Measurements from ENCODE around the gene SLC28A1. TPM values are rescaled to one million over a fixed set of nuclear protein-coding genes. Genes with fewer than 3 reads are reported as not detected.

The SLC28A1 gene
- total RNA-seq, 2 experiments from 2014 or later, result not detected

GRCh38 chr15:84861781-84862180 is 22.7 kb upstream of the SLC28A1 start:
- CTCF ChIA-PET, result interaction anchor here (1.2 to 1.3 kb wide), 2 partner anchors 16 kb away, joined by 3 to 4 read pairs; no protein-coding TSS in a partner anchor

DNA sequence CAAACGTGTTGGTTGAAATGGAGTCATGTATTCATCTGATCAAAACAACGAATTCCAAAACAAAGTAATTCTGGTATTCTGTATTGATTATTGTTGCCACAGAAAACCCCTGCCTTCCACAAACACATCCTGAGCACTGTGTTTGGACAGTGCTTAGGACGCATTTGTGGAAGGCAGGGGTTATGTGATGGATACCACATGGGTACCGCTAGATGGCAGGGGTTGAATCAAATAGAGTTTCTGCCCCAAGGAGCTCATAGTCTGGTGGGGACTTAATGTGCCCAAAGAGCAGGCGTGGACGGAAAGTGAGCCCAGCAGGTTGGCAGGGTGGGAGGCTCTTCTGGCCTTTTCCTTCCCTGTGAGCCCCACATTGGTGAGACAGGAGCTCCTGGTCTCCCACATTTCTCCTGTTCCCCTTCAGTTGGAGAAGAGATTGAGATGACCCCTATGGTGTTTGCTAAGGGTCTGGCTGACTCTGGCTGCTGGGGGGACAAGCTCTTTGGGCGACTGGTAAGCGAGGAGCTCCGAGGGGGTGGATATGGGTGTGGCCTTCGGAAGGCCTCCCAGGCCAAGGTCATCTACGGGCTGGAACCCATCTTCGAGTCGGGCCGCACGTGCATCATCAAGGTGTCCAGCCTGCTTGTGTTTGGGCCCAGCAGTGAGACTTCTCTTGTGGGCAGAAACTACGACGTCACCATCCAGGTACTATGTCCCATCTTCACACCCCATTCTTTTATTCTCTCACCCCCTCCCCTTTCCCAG is 22.1 kb upstream of the SLC28A1 start:
- no peak overlapping the region for H3K27ac Mint-ChIP-seq
- H3K36me3 Mint-ChIP-seq (ENCODE audit: low read depth), result no peaks in the 10 kb centered on the region
- intact Hi-C loops (cut with micrococcal nuclease), result no loop called here
- H3K9me3 Mint-ChIP-seq, result no peaks in the 10 kb centered on the region
- no peaks in the 10 kb centered on the region for H3K4me1 Mint-ChIP-seq (ENCODE audit: low read depth)
- DNase-seq, result no peak
- no peak for ATAC-seq
- no peak overlapping the region for H3K4me3 Mint-ChIP-seq
- CTCF ChIA-PET, result interaction anchor here (1.2 to 1.3 kb wide), 2 partner anchors 16 kb away, joined by 3 to 4 read pairs; no protein-coding TSS in a partner anchor
- TF ChIP-seq CTCF (IDR thresholded peaks at IDR 0.05), result no peak
- H3K27me3 Mint-ChIP-seq, result no peaks in the 10 kb centered on the region
- POLR2A ChIA-PET, result no interaction called here

More at GRCh38 chr15:84861781-84862180, 22.7 kb upstream of the SLC28A1 start:
- no peak for TF ChIP-seq CTCF (IDR thresholded peaks at IDR 0.05)
- ATAC-seq (no peak), DNase-seq (no peak)
- Mint-ChIP-seq H3K4me3 (no peak overlapping the region), H3K4me1 (ENCODE audit: low read depth) (no peaks in the 10 kb centered on the region), H3K27me3 (no peaks in the 10 kb centered on the region), H3K9me3 (no peaks in the 10 kb centered on the region), H3K27ac (no peak overlapping the region), H3K36me3 (ENCODE audit: low read depth) (no peaks in the 10 kb centered on the region)
- POLR2A ChIA-PET, result no interaction called here
- intact Hi-C loops (cut with micrococcal nuclease), result no loop called here

DNA sequence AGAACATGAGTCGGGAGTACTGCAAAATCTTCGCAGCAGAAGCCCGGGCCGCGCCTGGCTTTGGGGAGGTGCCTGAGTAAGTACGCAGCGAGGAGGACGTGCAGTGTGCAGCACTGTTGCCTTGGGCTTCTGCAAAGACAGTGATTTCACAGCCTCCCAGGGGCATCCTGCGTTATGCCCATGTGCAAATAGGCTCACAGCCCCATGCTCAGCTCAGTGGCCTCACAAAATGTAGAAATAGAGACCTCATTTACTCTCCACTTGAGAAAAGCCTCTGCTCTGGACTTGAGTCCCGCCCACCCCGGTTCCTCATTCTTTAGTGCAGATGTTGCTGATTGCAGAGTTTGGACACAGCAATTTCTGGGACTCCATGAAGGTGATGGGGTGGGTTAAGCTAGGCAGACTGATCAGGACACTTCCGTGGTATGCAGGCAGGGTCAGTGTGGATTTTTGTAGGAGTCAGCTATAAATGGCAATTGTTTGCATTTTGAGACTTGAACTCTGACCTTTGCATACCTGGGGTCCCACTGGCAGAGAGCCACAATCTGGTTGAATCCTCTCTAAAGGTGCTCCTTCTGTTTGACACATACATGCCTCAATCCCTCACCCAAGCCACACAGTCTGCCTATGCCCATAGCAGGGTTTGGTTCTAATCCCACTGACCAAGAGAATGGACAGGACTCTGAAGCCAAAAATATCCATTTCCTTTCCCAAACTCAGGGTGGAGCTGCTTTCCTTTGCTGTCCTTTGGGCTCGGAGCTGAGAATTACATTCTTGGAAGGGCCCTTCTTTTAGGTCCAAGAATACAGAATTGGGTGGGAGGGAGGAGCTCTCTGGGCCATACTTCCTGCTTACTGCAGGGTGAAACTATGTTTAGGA is 20.7 kb upstream of the SLC28A1 start:
- POLR2A ChIA-PET, result interaction anchor here (0.5 kb wide), 1 partner anchor 319 kb away, joined by 5 read pairs; no protein-coding TSS in a partner anchor

GRCh38 chr15:84864444-84864795 is 20.0 kb upstream of the SLC28A1 start:
- no peak overlapping the region for H3K4me3 Mint-ChIP-seq
- no peaks in the 10 kb centered on the region for H3K36me3 Mint-ChIP-seq (ENCODE audit: low read depth)
- no peaks in the 10 kb centered on the region for H3K4me1 Mint-ChIP-seq (ENCODE audit: low read depth)
- intact Hi-C loops (cut with micrococcal nuclease), result no loop called here
- TF ChIP-seq CTCF (IDR thresholded peaks at IDR 0.05), result no peak
- H3K9me3 Mint-ChIP-seq, result no peaks in the 10 kb centered on the region
- POLR2A ChIA-PET, result interaction anchor here (0.5 kb wide), 1 partner anchor 318 kb away, joined by 5 read pairs; no protein-coding TSS in a partner anchor
- no peak for ATAC-seq
- CTCF ChIA-PET, result interaction anchor here (0.7 to 1.4 kb wide), 3 partner anchors 12 to 21 kb away, joined by 3 to 4 read pairs (median 4); no protein-coding TSS in a partner anchor
- no peaks in the 10 kb centered on the region for H3K27me3 Mint-ChIP-seq
- H3K27ac Mint-ChIP-seq, result no peak overlapping the region
- no peak for DNase-seq

More for the DNA sequence above, 20.7 kb upstream of the SLC28A1 start:
- H3K27ac Mint-ChIP-seq, result no peak overlapping the region
- intact Hi-C loops (cut with micrococcal nuclease), result no loop called here
- CTCF ChIA-PET, result interaction anchor here (1.4 kb wide), 2 partner anchors 13 to 15 kb away, joined by 4 read pairs; no protein-coding TSS in a partner anchor
- no peak for TF ChIP-seq CTCF (IDR thresholded peaks at IDR 0.05)
- H3K4me1 Mint-ChIP-seq (ENCODE audit: low read depth), result no peaks in the 10 kb centered on the region
- H3K36me3 Mint-ChIP-seq (ENCODE audit: low read depth), result no peaks in the 10 kb centered on the region
- no peaks in the 10 kb centered on the region for H3K27me3 Mint-ChIP-seq
- no peaks in the 10 kb centered on the region for H3K9me3 Mint-ChIP-seq
- ATAC-seq, result no peak
- no peak overlapping the region for H3K4me3 Mint-ChIP-seq
- no peak for DNase-seq

Data from activated CD8-positive, alpha-beta T cell treated with anti-CD3 and anti-CD28 coated beads for 36 hours (primary cell).